Small intestine (tissue), 7 donors: ENCODE measurements around the gene PVALB. TPM values are rescaled to one million over a fixed set of nuclear protein-coding genes. Genes with fewer than 3 reads are reported as not detected.
A peak's percentile ranks its signal among the peaks of the same experiment; 100 is the strongest.
"Not testable (repeated sequence)": the region's sequence is repeated elsewhere in the genome, so short reads cannot be mapped to it uniquely, and the experiment has no call there.

Experiments used
- DNase-seq, 2 donors: peaks; one replicate each; pipeline versions ENCODE4 v3.0.0 to v3.0.0-alpha.2; 2013
- FAIRE-seq: peaks from 2 replicates; lab custom pipeline; 2012; peaks lifted over from hg19 to GRCh38; lab: Jason Lieb, UNC
- H3K27ac ChIP-seq, 3 donors: one replicate each; pipeline ENCODE4 v1.5.1; 2013; ENCODE audit warnings: low read length in 2 of 3, mild to moderate bottlenecking in 2 of 3, control low read depth in 1 of 3, inconsistent platforms in 1 of 3, low read depth in 1 of 3, moderate library complexity in 1 of 3
- H3K27me3 ChIP-seq, 3 donors: one replicate each; pipeline ENCODE4 v1.6.1; 2013; ENCODE audit warnings: low read length in 3 of 3, inconsistent platforms in 1 of 3; ENCODE audit not compliant: control insufficient read depth in 3 of 3, insufficient read depth in 3 of 3
- H3K36me3 ChIP-seq, 3 donors: one replicate each; pipeline ENCODE4 v1.6.1; 2013; ENCODE audit warnings: low read length in 3 of 3, inconsistent platforms in 1 of 3, low read depth in 1 of 3, mild to moderate bottlenecking in 1 of 3, moderate library complexity in 1 of 3; ENCODE audit not compliant: control insufficient read depth in 3 of 3, insufficient read depth in 2 of 3
- H3K4me1 ChIP-seq, 3 donors: one replicate each; pipeline ENCODE4 v1.6.1; 2013; ENCODE audit warnings: low read length in 2 of 3, inconsistent platforms in 1 of 3, low read depth in 1 of 3, mild to moderate bottlenecking in 1 of 3, moderate library complexity in 1 of 3; ENCODE audit not compliant: control insufficient read depth in 3 of 3, insufficient read depth in 2 of 3
- H3K4me3 ChIP-seq, 3 donors: one replicate each; pipeline ENCODE4 v1.5.1; 2013; ENCODE audit warnings: low read length in 3 of 3, control low read depth in 1 of 3, inconsistent platforms in 1 of 3, low read depth in 1 of 3, mild to moderate bottlenecking in 1 of 3, moderate library complexity in 1 of 3
- H3K9me3 ChIP-seq, 2 donors: one replicate each; pipeline ENCODE4 v1.6.1; 2013; ENCODE audit warnings: low read depth in 1 of 2, low read length in 1 of 2; ENCODE audit not compliant: control insufficient read depth in 2 of 2, insufficient read depth in 1 of 2
- WGBS, 3 donors: extraction: QIAGEN DNeasy Blood & Tissue Kit; methylation state at CpG; one replicate each; pipeline ENCODE4 v1.1.7; 2013; 5-methylcytosine and 5-hydroxymethylcytosine counted together
- polyA plus RNA-seq, 4 donors: library from polyadenylated mRNA; stranded (reverse) in 3 of 4; unstranded in 1 of 4; fragments of 200-250 nt in 3 of 4; fragments of 120-200 nt in 1 of 4; gene quantifications; one replicate each; pipeline versions ENCODE4 v1.2.1 to v1.2.3, GENCODE V29; 2013
- donor health status: healthy with polysubstance abuse.
- donor health status: control.
- donor health status: control.
- donor health status: Bipolar disorder and iron deficiency.
- donor health status: healthy.

PVALB gene
- polyA plus RNA-seq, 4 donors: 0.27 TPM; not detected in 3

DNA sequence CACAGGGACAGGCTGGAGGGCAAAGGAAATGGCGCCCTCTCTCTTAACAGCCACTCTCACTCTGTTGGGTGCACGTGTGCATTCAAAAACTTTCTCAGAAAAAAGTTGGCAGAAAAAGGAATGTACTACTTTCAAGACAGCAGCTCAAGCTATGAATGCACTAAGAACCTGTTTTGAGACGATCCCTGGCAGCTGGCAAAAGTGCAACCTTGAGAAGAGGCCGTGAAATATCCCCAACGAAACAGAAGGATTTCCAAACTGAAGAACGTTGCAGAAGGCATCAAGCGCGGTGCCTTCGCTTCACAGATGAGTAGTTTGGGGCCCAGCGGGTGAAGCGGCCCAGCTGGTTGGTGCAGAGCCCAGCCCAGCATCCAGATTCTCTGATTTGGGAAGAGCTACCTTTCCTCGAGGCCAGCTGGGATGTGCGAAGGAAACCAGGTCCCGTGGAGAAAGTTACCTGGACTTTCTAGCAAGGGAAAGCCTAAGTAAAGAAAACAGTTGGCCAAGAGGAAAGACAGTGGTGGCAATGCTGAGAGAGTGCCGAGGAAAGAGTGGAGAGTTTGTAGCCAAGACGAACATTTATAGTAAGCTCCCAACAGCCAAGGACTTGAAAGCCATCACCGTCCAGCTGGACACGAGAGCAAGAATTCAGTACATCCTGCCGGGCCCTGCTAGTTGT lies 57.2 kb downstream of the PVALB start:
- WGBS, 3 donors: 83 to 93% (median 92%) methylated on average over 19 of the region's 19 CpGs
- DNase-seq (no peak), FAIRE-seq (no peak)
- Histone ChIP-seq H3K27me3 (peaks cover 0 to 4% (median 0%) of the 10 kb centered on the region in 3 donors), H3K4me1 (peaks cover 0 to 5% (median 0%) of the 10 kb centered on the region in 3 donors), H3K36me3 (peaks cover 0 to 21% (median 0%) of the 10 kb centered on the region in 3 donors), H3K27ac (no peak overlapping the region), H3K4me3 (no peak overlapping the region), H3K9me3 (no peaks in the 10 kb centered on the region)

DNA sequence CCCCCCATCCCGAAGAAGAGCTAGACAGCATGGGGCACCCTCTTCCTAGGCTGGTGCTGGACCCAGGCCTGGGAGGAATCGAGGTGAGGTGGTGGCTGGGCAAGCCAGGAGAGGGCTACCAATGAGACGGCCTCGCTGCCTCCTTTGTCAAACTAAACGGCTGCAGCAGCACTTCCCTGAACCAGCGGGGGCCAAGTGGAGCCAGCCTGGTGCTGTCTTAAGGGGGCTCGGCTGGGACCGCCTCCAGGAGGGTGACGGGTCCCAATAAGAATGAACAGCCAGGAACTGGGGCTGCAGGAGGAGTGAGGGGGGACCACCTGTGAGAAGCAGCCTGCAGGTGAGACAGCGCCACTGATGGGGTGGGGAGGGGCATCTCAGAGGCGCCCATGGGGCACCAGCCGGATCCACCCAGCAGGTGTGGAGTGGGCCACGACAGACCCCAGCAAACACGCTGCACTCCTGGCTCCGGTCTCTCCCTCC lies 58.0 kb downstream of the PVALB start:
- Histone ChIP-seq H3K9me3 (no peaks in the 10 kb centered on the region), H3K27me3 (peaks cover 0 to 4% (median 0%) of the 10 kb centered on the region in 3 donors), H3K36me3 (peaks cover 0 to 18% (median 0%) of the 10 kb centered on the region in 3 donors), H3K27ac (no peak overlapping the region), H3K4me1 (peaks cover 0 to 4% (median 0%) of the 10 kb centered on the region in 3 donors), H3K4me3 (no peak overlapping the region)
- FAIRE-seq: no peak
- 85 to 91% (median 89%) methylated on average over 15 of the region's 15 CpGs for WGBS, 3 donors
- DNase-seq: no peak

DNA sequence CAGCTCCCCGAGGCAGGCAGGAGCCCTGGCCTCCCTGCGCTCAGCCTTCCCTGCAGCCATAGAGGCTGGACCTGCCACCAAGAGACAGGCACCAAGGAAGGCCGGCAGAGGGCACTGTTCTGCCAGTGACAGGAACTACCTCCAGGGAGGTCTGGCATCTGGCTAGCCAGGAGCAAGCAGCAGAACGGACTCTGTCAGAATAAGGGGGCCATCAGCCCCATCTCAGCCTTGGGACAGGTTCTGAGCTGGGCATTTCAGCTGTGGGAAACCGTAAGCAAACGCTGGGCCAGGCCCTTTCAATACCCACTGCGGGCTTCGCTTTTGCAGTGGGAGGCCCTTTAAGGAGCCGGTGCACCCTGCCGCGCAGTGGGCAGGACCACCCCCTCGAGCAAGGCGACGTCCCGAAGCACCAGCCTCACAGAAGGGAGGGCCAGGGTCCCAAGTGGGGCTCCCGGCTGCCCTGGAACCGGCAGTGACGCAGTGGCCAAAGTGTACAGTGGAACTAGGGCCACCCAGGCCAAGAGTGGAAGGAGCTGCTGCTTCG lies 59.1 kb downstream of the PVALB start:
- FAIRE-seq (no peak), DNase-seq (peak; percentile 70 to 79)
- peaks cover 0 to 2% (median 0%) of the 10 kb centered on the region in 3 donors for H3K4me1 ChIP-seq
- no peak overlapping the region for H3K4me3 ChIP-seq
- H3K9me3 ChIP-seq: peaks cover 0 to 4% of the 10 kb centered on the region in 2 donors
- H3K27ac ChIP-seq: no peak overlapping the region
- H3K36me3 ChIP-seq: peaks cover 0 to 8% (median 0%) of the 10 kb centered on the region in 3 donors
- 60 to 68% (median 66%) methylated on average over 19 of the region's 19 CpGs for WGBS, 3 donors
- peaks cover 0 to 4% (median 0%) of the 10 kb centered on the region in 3 donors for H3K27me3 ChIP-seq

DNA sequence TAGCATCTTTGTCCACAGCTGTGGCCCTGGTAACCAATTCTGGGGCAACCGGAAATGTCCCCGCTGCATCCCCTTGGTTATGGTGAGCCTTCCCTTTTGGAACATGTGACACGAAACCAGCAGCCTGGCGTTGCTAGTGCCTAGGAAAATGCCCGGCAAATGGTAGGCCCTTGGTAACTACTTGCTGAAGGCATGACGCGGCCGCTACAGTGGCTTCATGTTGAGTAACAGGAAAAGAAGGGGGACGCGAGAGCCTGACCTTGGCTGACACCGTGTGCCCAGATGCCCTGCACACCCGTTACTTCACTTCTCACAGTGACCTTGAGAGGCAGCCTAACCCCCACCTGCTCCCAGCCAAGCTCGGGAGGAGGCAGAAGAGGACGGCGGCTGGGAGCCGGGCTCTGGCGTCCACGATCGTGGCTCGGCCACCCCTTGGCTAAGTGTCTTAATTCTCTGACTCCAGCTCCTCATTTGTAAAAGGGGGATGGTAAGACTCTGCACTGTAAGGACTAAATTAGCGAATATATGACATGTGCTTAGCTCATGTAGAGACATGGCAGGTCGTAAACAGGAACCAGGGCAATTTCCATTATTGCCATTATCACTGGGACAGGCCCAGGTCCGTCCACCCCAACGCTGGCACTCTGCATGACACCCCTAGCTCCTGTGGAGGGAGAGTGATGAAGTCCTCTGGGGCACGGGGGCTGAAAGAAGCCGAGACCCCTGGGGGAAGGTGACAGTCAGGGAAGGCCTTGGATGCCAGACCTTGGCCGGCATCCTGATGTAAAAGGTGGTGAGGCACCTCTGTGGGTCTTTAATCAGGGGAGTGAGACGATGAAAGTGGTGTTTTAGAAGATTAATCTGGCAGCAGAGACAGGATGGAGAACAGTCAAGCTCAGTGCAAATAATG lies 59.8 kb downstream of the PVALB start:
- Histone ChIP-seq H3K4me1 (peaks cover 0 to 1% (median 0%) of the 10 kb centered on the region in 3 donors), H3K9me3 (peaks cover 0 to 4% of the 10 kb centered on the region in 2 donors), H3K4me3 (no peak overlapping the region), H3K27me3 (peaks cover 0 to 4% (median 0%) of the 10 kb centered on the region in 3 donors), H3K27ac (no peak overlapping the region), H3K36me3 (peaks cover 0 to 7% (median 0%) of the 10 kb centered on the region in 3 donors)
- WGBS, 3 donors: 43 to 62% (median 48%) methylated on average over 28 of the region's 28 CpGs
- no peak for DNase-seq
- no peak for FAIRE-seq

DNA sequence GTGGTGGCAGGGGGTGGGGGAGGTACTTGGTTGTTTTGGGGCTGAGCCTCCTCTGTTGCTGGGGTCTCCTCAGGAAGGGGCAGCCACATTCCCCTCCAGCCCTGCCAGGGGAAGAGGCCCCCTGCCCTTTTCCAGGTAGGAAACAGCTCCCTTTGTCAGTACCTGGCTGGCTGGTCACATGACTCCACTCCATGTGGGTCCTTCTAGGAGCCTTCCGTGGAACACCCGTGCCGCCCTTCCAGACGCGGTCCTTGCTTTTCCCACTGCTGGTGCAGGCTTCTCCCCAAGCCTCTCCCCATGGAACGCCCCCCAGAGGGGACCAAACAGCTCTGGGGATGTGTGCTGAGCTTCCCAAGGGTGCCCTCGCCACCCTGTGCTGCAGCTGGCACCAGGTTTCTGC lies 60.8 kb downstream of the PVALB start:
- Histone ChIP-seq H3K36me3 (peaks cover 0 to 5% (median 0%) of the 10 kb centered on the region in 3 donors), H3K4me1 (peaks cover 0 to 1% (median 0%) of the 10 kb centered on the region in 3 donors), H3K9me3 (peaks cover 0 to 4% of the 10 kb centered on the region in 2 donors), H3K27ac (no peak overlapping the region), H3K4me3 (no peak overlapping the region), H3K27me3 (peaks cover 0 to 4% (median 0%) of the 10 kb centered on the region in 3 donors)
- WGBS, 3 donors: 44 to 71% (median 60%) methylated on average over 6 to 7 of the region's 7 CpGs
- no peak for DNase-seq
- no peak for FAIRE-seq

DNA sequence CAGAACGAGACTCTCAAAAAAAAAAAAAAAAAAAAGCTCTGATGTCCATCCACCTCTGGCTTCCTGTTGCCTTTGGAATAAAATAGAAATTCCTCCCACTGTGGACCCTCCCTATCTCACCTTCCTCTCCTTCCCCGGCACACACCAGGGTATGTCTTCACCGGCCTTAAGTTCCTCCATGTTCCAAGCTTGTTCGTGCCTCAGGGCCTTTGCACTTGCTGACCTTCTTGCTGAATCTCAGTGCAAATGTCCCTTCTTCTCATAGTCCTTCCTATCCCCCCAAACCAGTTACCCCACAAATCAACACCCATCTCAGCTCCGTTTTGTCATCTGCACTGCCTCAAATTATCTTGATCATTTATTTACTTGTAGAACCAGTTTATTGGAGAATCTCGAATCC lies 61.5 kb downstream of the PVALB start:
- WGBS, 3 donors: 68 to 79% (median 74%) methylated on average over 6 of the region's 6 CpGs
- DNase-seq (no peak), FAIRE-seq (no peak)
- no peak overlapping the region for H3K4me3 ChIP-seq
- peaks cover 0 to 1% (median 0%) of the 10 kb centered on the region in 3 donors for H3K4me1 ChIP-seq
- peaks cover 0 to 3% (median 0%) of the 10 kb centered on the region in 3 donors for H3K36me3 ChIP-seq
- H3K9me3 ChIP-seq: peaks cover 0 to 4% of the 10 kb centered on the region in 2 donors
- no peak overlapping the region for H3K27ac ChIP-seq
- peaks cover 0 to 4% (median 0%) of the 10 kb centered on the region in 3 donors for H3K27me3 ChIP-seq

DNA sequence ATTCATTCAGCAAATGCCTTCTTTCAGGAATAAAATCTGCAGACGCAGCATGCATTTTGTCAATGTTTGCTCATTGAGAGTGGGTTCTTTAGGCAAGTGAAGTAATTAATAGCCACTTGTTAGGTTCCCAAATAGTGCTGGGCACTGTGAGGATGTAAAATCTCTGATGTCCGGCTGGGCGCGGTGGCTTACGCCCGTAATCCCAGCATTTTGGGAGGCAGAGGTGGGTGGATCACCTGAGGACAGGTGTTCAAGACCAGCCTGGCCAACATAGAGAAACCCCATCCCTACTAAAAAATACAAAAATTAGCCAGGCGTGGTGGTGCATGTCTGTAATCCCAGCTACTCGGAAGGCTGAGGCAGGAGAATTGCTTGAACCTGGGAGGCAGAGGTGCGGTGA lies 62.0 kb downstream of the PVALB start:
- H3K9me3 ChIP-seq, H3K36me3 ChIP-seq, FAIRE-seq, H3K4me1 ChIP-seq, H3K27me3 ChIP-seq, H3K4me3 ChIP-seq, H3K27ac ChIP-seq, DNase-seq: not testable (repeated sequence)
- 92 to 94% (median 93%) methylated on average over 9 of the region's 9 CpGs for WGBS, 3 donors

DNA sequence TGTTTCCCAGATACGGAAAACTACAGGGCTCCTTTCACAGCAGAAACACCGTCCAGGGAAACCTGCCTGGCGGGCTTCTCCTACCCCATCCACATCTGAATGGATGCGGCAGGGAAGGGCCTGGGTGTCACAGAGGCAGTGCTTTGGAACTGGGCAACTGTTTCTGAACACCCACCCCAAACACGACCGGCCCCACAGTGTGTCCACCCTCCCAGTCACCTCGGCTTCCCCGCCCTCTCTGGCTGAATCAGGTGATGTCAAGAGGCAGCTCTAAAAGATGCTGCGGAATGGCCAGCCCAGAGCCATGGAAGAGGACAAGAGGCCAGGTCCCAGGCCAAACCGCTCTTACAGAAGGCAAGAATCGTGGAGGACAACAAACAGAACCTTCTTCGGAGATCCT lies 62.9 kb downstream of the PVALB start:
- no peak for FAIRE-seq
- H3K9me3 ChIP-seq: peaks cover 0 to 4% of the 10 kb centered on the region in 2 donors
- peaks cover 0 to 4% (median 0%) of the 10 kb centered on the region in 3 donors for H3K27me3 ChIP-seq
- H3K36me3 ChIP-seq: peaks cover 0 to 3% (median 0%) of the 10 kb centered on the region in 3 donors
- 79 to 82% (median 81%) methylated on average over 12 of the region's 12 CpGs for WGBS, 3 donors
- H3K27ac ChIP-seq: no peak overlapping the region
- no peak overlapping the region for H3K4me3 ChIP-seq
- DNase-seq: no peak
- peaks cover 0 to 1% (median 0%) of the 10 kb centered on the region in 3 donors for H3K4me1 ChIP-seq
